ENCODE results near the gene CPSF3. TPM values are rescaled to one million over a fixed set of nuclear protein-coding genes. Genes with fewer than 3 reads are reported as not detected.
"Not testable (repeated sequence)": the region's sequence is repeated elsewhere in the genome, so short reads cannot be mapped to it uniquely, and the experiment has no call there.

Gene CPSF3
- total RNA-seq, 1 donor from 2014 or later: 199 TPM

- no peaks in the 10 kb centered on the region for H3K27me3 ChIP-seq
- H3K36me3 Mint-ChIP-seq: peaks cover 25% of the 10 kb centered on the region
- H3F3A ChIP-seq (ENCODE audit: low read depth): peaks cover 16% of the 10 kb centered on the region
- TF ChIP-seq EZH2 (IDR thresholded peaks at IDR 0.05) (no peak), CTCF (IDR thresholded peaks at IDR 0.05) (no peak), EZH2phosphoT487 (IDR thresholded peaks at IDR 0.05) (no peak)
- H3K79me2 ChIP-seq (ENCODE audit: low read depth): no peaks in the 10 kb centered on the region
- H3K9ac ChIP-seq: peak overlapping the region; percentile 54
- peaks cover 2% of the 10 kb centered on the region for H3K27me3 Mint-ChIP-seq (ENCODE audit: insufficient read depth, low read depth)
- DNase-seq (ENCODE audit: low spot score): peak; percentile 38
- peak overlapping the region; percentile 78 for H3K27ac ChIP-seq
- H3K9me3 ChIP-seq (ENCODE audit: low read depth): no peaks in the 10 kb centered on the region
- H3K4me3 Mint-ChIP-seq: peak overlapping the region; percentile 24
- H3K4me1 ChIP-seq: peaks cover 18% of the 10 kb centered on the region
- peak overlapping the region; percentile 60 for H3K4me2 ChIP-seq
- H3K4me3 ChIP-seq: no peak overlapping the region
- peak overlapping the region; percentile 88 for H3K27ac Mint-ChIP-seq
- H3K36me3 ChIP-seq: no peaks in the 10 kb centered on the region
- peaks cover 30% of the 10 kb centered on the region for H3K4me1 Mint-ChIP-seq
- no peaks in the 10 kb centered on the region for H4K20me1 ChIP-seq (ENCODE audit: low read depth)
- H3K9me3 Mint-ChIP-seq: no peaks in the 10 kb centered on the region
- H2AFZ ChIP-seq (replicated peaks): no peak overlapping the region
These were observed 30.3 kb upstream of the CPSF3 start for GRCh38 chr2:9392898-9393765.

GRCh38 chr2:9394816-9395215 lies 28.6 kb upstream of the CPSF3 start:
- DNase-seq (ENCODE audit: low spot score): no peak
- Histone ChIP-seq H2AFZ (replicated peaks) (no peak overlapping the region), H3K9me3 (ENCODE audit: low read depth) (no peaks in the 10 kb centered on the region), H3K4me1 (peaks cover 18% of the 10 kb centered on the region), H3K36me3 (no peaks in the 10 kb centered on the region), H3K4me3 (no peak overlapping the region), H3K9ac (no peak overlapping the region), H3K79me2 (ENCODE audit: low read depth) (no peaks in the 10 kb centered on the region), H3K27me3 (no peaks in the 10 kb centered on the region), H3F3A (ENCODE audit: low read depth) (peaks cover 20% of the 10 kb centered on the region), H3K4me2 (no peak overlapping the region), H4K20me1 (ENCODE audit: low read depth) (no peaks in the 10 kb centered on the region), H3K27ac (no peak overlapping the region)
- Mint-ChIP-seq H3K4me3 (no peak overlapping the region), H3K36me3 (peaks cover 20% of the 10 kb centered on the region), H3K4me1 (peaks cover 28% of the 10 kb centered on the region), H3K27me3 (ENCODE audit: insufficient read depth, low read depth) (peaks cover 2% of the 10 kb centered on the region), H3K27ac (no peak overlapping the region), H3K9me3 (no peaks in the 10 kb centered on the region)
- TF ChIP-seq EZH2phosphoT487 (IDR thresholded peaks at IDR 0.05): no peak
- no peak for TF ChIP-seq EZH2 (IDR thresholded peaks at IDR 0.05)
- TF ChIP-seq CTCF (IDR thresholded peaks at IDR 0.05): no peak

GRCh38 chr2:9397201-9397600 lies 26.3 kb upstream of the CPSF3 start:
- H3K27ac Mint-ChIP-seq: no peak overlapping the region

GRCh38 chr2:9398251-9398650 lies 25.2 kb upstream of the CPSF3 start:
- not testable (repeated sequence) for H4K20me1 ChIP-seq (ENCODE audit: low read depth); H3K4me3 Mint-ChIP-seq; H3K9me3 ChIP-seq (ENCODE audit: low read depth); DNase-seq (ENCODE audit: low spot score); H2AFZ ChIP-seq (replicated peaks); H3K4me3 ChIP-seq; H3K27me3 ChIP-seq; H3K27ac ChIP-seq; H3K27me3 Mint-ChIP-seq (ENCODE audit: insufficient read depth, low read depth); H3F3A ChIP-seq (ENCODE audit: low read depth); H3K27ac Mint-ChIP-seq; H3K4me2 ChIP-seq; H3K79me2 ChIP-seq (ENCODE audit: low read depth); H3K4me1 ChIP-seq; H3K36me3 ChIP-seq; H3K9ac ChIP-seq; H3K9me3 Mint-ChIP-seq
- peaks cover 24% of the 10 kb centered on the region for H3K36me3 Mint-ChIP-seq
- H3K4me1 Mint-ChIP-seq: peaks cover 13% of the 10 kb centered on the region

More at GRCh38 chr2:9397201-9397600, 26.3 kb upstream of the CPSF3 start:
- no peak overlapping the region for H2AFZ ChIP-seq (replicated peaks)
- Mint-ChIP-seq H3K4me3 (no peak overlapping the region), H3K27me3 (ENCODE audit: insufficient read depth, low read depth) (peaks cover 4% of the 10 kb centered on the region), H3K4me1 (peaks cover 24% of the 10 kb centered on the region), H3K36me3 (peaks cover 15% of the 10 kb centered on the region), H3K9me3 (no peaks in the 10 kb centered on the region)
- H3K4me1 ChIP-seq: peaks cover 15% of the 10 kb centered on the region
- no peak for TF ChIP-seq EZH2phosphoT487 (IDR thresholded peaks at IDR 0.05)
- TF ChIP-seq EZH2 (IDR thresholded peaks at IDR 0.05): no peak
- TF ChIP-seq CTCF (IDR thresholded peaks at IDR 0.05): no peak
- H3K4me2 ChIP-seq: no peak overlapping the region
- no peak overlapping the region for H3K4me3 ChIP-seq
- H3K27ac ChIP-seq: no peak overlapping the region
- H3K9me3 ChIP-seq (ENCODE audit: low read depth): no peaks in the 10 kb centered on the region
- peaks cover 14% of the 10 kb centered on the region for H3F3A ChIP-seq (ENCODE audit: low read depth)
- no peaks in the 10 kb centered on the region for H3K79me2 ChIP-seq (ENCODE audit: low read depth)
- DNase-seq (ENCODE audit: low spot score): no peak
- H3K27me3 ChIP-seq: no peaks in the 10 kb centered on the region
- H4K20me1 ChIP-seq (ENCODE audit: low read depth): no peaks in the 10 kb centered on the region
- H3K36me3 ChIP-seq: no peaks in the 10 kb centered on the region
- no peak overlapping the region for H3K9ac ChIP-seq
